Measurements from ENCODE around the gene LRMDA.

DNA sequence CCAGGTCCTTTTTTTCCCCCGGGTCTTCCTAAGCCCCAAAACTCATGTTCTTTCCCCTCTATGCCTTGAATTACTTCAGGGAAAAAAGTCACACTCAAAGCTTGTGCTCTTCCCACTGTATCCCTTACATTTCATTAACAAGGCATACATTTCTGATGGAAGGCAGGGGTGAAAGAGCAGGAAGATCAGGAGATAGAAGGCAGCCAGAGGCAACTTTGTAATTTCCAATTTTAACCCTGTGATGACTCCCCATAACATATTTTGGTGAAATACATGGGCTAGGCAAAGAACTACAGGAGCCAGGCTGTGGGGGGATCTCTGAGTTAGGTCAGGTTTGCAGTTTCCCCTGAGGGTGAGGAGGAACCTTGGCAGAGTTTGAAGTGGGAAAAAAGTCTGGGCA, 635.0 kb downstream of the LRMDA start:
- TF ChIP-seq, protein P1, sequence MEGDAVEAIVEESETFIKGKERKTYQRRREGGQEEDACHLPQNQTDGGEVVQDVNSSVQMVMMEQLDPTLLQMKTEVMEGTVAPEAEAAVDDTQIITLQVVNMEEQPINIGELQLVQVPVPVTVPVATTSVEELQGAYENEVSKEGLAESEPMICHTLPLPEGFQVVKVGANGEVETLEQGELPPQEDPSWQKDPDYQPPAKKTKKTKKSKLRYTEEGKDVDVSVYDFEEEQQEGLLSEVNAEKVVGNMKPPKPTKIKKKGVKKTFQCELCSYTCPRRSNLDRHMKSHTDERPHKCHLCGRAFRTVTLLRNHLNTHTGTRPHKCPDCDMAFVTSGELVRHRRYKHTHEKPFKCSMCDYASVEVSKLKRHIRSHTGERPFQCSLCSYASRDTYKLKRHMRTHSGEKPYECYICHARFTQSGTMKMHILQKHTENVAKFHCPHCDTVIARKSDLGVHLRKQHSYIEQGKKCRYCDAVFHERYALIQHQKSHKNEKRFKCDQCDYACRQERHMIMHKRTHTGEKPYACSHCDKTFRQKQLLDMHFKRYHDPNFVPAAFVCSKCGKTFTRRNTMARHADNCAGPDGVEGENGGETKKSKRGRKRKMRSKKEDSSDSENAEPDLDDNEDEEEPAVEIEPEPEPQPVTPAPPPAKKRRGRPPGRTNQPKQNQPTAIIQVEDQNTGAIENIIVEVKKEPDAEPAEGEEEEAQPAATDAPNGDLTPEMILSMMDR (IDR thresholded peaks at IDR 0.05; ENCODE audit: low read depth, low read length), result no peak
- TF ChIP-seq EZH2phosphoT487 (IDR thresholded peaks at IDR 0.05; ENCODE audit: low read depth), result no peak

All from OCI-LY3 (cell line).